ENCODE measurements around the gene PIGU. TPM values are rescaled to one million over a fixed set of nuclear protein-coding genes. Genes with fewer than 3 reads are reported as not detected.
"Not testable (repeated sequence)": the region's sequence is repeated elsewhere in the genome, so short reads cannot be mapped to it uniquely, and the experiment has no call there.

Gene PIGU
- polyA plus RNA-seq, 1 donor, result 20.3 TPM

DNA sequence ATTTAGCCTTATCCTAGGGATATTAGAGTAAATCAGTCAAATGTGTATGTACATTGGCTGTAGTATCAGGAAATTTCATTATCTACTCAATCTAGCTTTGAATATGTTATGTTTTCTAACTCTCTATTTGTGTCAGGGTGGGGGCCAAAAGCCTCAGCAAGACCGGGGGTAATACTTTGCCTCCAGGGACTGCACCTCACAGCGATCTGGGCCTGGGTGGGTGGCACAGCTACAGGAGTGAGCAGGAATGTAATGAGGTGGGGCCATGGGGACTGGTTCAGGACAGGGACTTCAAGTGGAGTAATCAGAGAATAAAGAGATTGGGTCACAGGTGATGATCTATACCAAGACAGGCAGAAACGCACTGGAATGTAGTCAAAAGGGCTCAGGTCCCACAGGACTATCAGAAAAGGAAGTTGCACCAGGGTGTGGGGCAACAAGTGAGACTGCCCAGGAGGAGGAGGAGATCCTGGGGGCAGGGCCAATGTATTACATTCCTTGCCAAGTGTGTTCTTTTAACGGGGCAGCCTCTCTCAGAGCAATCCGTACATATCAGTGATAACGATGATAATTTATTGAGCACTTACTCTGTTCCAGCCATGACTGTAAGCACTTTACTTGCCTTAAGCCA, 54.0 kb downstream of the PIGU start:
- DNase-seq (ENCODE audit: low read depth), result no peak

- DNase-seq (ENCODE audit: low read depth), result no peak
Measured at GRCh38 chr20:34621383-34622367, 55.2 kb downstream of the PIGU start.

DNA sequence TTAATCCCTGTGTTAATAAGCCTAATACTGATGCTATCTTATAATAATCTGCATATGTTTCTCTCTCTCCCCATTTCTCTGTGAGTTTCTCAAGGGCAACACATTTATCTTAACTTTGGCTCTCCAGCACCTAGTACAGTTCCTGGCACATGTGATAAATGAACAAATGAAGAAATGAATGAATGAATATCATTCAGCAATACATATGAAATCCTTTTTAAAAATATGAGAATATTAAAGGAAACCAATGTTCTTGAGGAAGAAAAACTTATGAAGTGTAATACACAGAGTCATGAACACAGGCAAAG, 55.9 kb downstream of the PIGU start:
- no peak for DNase-seq (ENCODE audit: low read depth)

DNA sequence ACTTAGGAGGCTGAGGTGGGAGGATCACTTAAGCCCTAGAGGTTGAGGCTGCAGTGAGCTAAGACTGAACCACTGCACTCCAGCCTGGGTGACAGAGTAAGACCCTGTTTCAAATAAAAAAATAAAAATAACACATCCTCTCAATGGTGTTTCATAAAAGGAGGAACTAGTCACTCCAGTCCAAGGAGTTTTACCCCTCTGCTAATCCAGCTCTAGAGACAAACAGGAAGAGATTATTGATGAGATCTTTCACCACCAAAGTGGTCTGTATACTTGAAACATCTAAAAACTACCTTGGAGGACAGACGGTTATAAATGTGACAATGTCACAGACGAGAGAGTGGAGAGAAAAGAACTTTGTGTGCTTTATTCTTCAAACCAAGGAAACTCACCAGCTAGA, 58.2 kb downstream of the PIGU start:
- DNase-seq (ENCODE audit: low read depth), result no peak

- not testable (repeated sequence) for DNase-seq (ENCODE audit: low read depth)
Measured at GRCh38 chr20:34616913-34617312, 60.0 kb downstream of the PIGU start.

DNA sequence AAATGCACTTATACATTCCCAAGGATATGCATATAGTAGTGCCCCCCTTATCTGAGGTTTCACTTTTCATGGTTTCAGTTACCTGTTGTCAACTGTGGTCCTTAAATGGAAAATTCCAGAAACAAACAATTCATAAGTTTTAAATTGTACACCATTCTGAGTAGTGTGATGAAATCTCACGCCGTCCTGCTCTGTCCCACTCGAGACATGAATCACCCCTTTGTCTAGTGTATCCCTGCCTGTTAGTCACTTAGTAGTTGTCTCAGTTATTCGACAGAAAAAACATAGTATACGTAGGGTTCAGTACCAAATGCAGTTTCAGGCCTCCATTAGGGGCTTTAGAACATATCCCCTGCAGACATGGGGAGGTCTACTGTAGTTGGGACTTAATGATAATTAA, 61.4 kb downstream of the PIGU start:
- no peak for DNase-seq (ENCODE audit: low read depth)

DNA sequence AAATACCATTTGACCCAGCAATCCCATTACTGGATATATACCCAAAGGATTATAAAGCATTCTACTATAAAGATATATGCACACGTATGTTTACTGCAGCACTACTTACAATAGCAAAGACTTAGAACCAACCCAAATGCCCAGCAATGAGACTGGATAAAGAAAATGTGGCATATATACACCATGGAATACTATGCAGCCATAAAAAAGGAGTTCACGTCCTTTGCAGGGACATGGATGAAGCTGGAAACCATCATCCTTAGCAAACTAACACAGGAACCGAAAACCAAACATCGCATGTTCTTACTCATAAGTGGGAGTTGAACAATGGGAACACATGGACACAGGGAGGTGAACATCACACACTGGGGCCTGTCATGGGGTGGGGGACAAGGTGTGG, 64.9 kb downstream of the PIGU start:
- DNase-seq (ENCODE audit: low read depth), result not testable (repeated sequence)

GRCh38 chr20:34607066-34607465, 69.8 kb downstream of the PIGU start:
- DNase-seq (ENCODE audit: low read depth), result no peak

GRCh38 chr20:34604980-34605788, 71.7 kb downstream of the PIGU start:
- no peak for DNase-seq (ENCODE audit: low read depth)

DNA sequence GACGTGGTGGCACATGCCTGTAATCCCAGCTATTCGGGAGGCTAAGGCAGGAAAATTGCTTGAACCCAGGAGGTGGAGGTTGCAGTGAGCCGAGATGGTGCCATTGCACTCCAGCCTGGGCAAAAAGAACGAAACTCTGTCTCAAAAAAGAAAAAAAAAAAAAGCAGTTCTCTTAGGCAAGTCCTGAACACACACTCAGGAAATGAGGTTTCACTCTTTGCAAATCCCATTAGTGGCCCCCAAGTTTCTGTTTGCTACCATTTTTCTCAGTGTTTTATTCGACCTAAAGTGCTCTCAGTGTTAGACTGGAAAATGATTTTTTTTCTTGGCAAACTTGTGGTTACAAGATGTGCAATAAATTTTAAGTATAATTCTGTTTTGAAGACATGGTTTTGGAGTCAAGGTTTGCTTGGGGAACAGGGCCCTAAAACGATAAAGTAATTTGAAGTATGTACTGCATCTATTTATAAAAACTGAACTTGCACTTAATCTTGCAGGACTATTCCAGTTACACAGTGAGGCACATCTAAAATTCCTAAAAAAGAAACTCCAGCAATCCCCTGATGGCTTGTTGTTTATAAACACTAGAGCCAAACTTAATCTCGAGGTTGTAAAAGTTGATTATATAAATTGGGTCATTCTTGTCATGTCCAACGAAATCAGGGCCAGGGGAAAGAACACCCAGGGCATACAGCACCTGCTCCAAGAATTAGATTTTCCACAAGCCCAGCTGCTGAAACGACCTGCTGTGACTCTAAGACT, 75.8 kb downstream of the PIGU start:
- DNase-seq (ENCODE audit: low read depth), result no peak

DNA sequence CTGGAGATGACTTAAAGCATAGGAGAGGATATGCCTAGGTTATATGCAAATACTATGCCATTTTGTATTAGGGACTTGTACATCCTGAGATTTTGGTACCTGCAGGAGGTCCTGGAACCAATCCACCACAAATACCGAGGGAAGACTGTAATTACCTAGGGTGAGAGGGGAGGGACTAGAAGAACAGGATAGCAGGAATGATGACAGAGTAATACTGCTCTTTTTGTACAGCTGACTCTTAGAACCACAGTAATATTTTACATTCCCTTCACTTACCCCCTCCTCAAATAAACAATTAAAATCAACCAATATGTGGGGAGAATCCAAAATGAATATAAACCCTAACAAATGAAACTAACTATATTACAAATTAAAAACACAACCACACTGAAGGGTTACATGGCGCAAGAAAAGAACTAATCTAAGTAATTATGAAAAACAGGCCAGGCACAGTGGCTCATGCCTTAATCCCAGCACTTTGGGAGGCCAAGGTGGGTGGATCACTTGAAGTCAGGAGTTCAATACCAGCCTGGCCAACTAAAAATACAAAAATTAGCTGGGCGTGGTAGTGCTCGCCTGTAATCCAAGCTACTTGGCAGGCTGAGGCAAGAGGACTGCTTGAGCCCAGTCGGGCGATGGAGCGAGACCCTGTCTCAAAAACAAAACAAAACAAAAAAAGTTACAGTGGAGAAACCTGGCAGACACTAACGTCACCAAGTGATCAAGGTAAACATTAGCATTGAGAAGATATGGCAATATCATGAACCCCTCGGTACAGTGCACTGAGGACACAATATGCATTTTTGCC, 81.3 kb downstream of the PIGU start:
- no peak for DNase-seq (ENCODE audit: low read depth)

- no peak for DNase-seq (ENCODE audit: low read depth)
Measured at GRCh38 chr20:34586488-34587163, 90.3 kb downstream of the PIGU start.

DNA sequence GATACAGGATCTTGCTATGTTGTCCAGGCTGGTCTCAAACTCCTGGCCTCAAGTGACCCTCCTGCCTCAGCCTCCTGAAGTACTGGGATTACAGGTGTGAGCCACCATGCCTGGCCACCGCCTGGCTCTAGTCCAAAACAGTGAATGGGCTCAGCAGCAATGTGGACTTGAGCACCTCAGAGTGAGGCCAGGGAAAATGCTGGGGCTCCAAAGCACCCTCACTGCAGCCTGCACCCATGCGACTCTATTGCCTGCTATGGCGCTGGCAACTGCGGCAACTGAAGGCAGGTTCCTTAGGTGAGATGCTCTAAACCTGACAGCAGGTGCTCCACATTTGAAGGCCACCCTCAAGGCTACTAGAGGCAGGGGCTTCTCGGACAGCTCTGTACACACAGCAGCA, 91.9 kb downstream of the PIGU start:
- no peak for DNase-seq (ENCODE audit: low read depth)

DNA sequence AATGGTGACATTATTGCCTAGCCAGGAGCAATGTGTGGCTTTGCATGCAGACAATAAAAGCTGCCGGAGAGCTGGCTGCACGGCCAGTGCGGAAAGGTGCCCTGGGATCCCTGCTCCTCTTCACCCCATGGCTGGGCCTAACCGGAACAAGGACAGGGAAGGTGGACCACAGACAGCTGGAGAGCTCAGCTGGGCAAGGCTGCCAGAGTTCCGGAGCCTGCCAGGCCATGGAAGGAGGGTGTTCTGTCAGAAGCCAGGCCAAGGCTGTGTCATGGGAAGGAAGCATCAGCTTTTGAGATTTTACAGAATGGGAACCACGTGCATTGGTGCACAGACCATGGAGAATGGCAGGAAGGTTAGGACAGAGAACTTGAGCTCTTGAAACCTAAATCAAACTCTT, 93.3 kb downstream of the PIGU start:
- DNase-seq (ENCODE audit: low read depth), result no peak

DNA sequence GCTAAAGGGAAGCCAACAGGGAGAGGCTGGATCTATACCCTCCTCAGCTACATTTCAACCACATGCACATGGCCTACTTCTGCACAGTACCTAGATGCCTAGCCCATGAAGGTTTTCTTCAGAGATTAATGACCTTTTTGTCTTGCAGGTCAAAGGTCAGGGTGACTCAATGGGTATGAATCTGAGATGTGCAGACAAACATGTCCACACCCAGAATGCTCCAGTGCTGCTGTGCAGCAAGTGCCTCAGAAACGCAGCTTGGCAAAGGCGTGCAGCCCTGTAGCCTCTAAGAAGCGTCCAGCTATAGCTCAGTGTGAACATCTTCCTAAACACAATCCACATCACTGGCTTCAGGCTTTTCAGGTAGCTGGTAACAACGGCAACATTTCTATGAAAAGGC, 94.0 kb downstream of the PIGU start:
- no peak for DNase-seq (ENCODE audit: low read depth)

DNA sequence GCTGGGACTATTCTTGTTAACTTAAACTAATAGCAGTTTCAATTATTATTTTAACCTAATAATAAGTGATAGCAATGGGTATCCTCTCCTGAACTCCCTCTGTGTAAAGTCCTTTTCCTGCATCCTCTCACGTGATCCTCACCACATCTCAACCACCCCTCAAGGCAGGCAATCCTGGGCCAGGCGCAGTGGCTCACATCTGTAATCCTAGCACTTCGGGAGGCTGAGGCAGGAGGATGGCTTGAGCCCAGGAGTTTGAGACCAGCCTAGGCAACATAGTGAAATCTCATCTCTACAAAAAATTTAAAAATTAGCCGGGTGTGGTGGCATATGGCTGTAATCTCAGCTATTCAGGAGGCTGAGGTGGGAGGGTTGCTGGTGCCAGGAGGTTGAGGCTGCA, 94.7 kb downstream of the PIGU start:
- DNase-seq (ENCODE audit: low read depth), result no peak

DNA sequence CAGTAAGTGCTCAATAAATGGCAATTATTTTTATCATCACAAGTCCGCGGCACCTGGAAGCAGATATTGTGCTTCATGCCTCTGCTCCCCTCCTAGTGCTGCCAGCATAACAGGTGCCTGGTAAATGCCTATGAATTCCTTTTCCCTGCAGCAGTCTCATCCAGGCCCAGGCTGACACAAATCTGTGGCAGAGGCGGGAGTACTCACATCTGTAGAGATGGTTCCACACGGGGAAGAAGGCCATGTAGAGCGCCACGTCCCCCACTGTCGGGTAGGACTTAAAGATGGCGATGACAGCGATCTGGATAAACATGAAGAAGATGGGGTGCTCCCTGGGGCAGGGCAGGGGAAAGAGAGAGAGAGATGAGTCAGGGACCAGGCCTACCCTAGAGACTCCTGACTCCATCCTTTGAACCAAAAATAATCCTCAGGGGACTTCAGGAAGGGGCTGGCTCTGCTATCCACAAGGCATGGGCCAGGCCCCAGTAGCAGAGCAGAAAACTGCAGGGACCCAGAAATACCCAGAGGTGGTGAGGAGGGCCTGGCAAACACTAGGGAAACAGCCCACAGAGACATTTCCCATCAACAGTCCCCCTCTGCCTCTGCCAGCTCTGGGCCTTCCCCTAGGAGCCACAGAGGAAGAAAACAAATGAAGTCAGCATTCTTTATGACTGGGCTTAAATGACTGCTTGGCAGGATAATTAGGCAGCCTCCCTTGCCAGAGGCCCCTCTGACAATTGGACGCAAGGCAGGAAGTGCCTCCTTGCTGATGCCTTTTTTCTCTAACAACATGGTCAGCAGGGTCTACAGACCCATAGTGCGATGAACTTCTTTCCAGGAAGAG, 95.3 kb downstream of the PIGU start:
- DNase-seq (ENCODE audit: low read depth), result no peak

- no peak for DNase-seq (ENCODE audit: low read depth)
Measured at GRCh38 chr20:34579979-34580940, 96.6 kb downstream of the PIGU start.
